Adrenal gland (tissue), 12 donors: ENCODE measurements around the gene ATP5PO. TPM values are rescaled to one million over a fixed set of nuclear protein-coding genes. Genes with fewer than 3 reads are reported as not detected.

Experiments used
- DNase-seq, 7 donors: peaks; one replicate each; pipeline ENCODE4 v3.0.0-alpha.2; 2019 to 2020
- H3K27ac ChIP-seq, 5 donors: fragments of 200-600 bp; sonication (generic) in 4 of 5; 1 replicate in 3 of 5; 2 replicates in 2 of 5; pipeline versions ENCODE4 v1.5.1 to v1.8.0; 2016 to 2020; ENCODE audit warnings: mild to moderate bottlenecking in 1 of 5
- H3K27me3 ChIP-seq: fragments of 200-600 bp; 2 replicates; pipeline ENCODE4 v1.8.0; 2021
- H3K36me3 ChIP-seq, 2 donors: fragments of 200-600 bp; replicated peaks in 1 of 2; 1 replicate in 1 of 2; 2 replicates in 1 of 2; pipeline versions ENCODE4 v1.5.1 to v1.8.0; 2018 to 2022
- H3K4me1 ChIP-seq, 2 donors: fragments of 200-600 bp; replicated peaks in 1 of 2; 1 replicate in 1 of 2; 2 replicates in 1 of 2; pipeline versions ENCODE4 v1.5.1 to v1.8.0; 2018 to 2021
- H3K4me3 ChIP-seq, 4 donors: fragments of 200-600 bp; sonication (generic) in 3 of 4; one replicate each; pipeline ENCODE4 v1.5.1; 2016 to 2018
- H3K9me3 ChIP-seq, 3 donors: fragments of 200-600 bp; sonication (generic) in 1 of 3; replicated peaks in 1 of 3; 1 replicate in 2 of 3; 2 replicates in 1 of 3; pipeline versions ENCODE4 v1.5.1 to v1.8.0; 2016 to 2021
- CTCF ChIP-seq, 6 experiments: fragments of 450-650 bp in 4 of 6; fragments of 200-600 bp in 2 of 6; sonication (generic) in 1 of 6; IDR thresholded peaks; 1 replicate in 5 of 6; 2 replicates in 1 of 6; pipeline versions ENCODE4 v1.5.1 to v1.8.0; 2016 to 2021; ENCODE audit warnings: antibody characterized with exemption in 6 of 6, mild to moderate bottlenecking in 2 of 6, moderate library complexity in 1 of 6
- POLR2A ChIP-seq, 2 donors: fragments of 450-650 bp; IDR thresholded peaks; one replicate each; pipeline ENCODE4 v1.6.1; 2017; ENCODE audit warnings: antibody characterized with exemption in 2 of 2, mild to moderate bottlenecking in 2 of 2, moderate library complexity in 1 of 2
- WGBS, 4 donors: extraction: QIAGEN DNeasy Blood & Tissue Kit in 2 of 4; methylation state at CpG; one replicate each; pipeline versions ENCODE4 v1.1.5 to v1.1.7; 2013 to 2017; 5-methylcytosine and 5-hydroxymethylcytosine counted together
- intact Hi-C, 2 donors: fragments of 100-400 bp; cut with DNase I; formaldehyde crosslinking; loops; one replicate each; pipeline versions ENCODE4 v1.14.1 to v1.15.0; 2022 to 2023
- polyA plus RNA-seq, 3 donors: library from polyadenylated mRNA; stranded (reverse); fragments of 200-250 nt in 2 of 3; fragments of 350-450 nt in 1 of 3; fragmentation: Illumina TruSeq in 1 of 3; extraction: RNeasy Lipid Tissue Mini Kit (QIAGEN cat#74804) in 1 of 3; gene quantifications; one replicate each; pipeline ENCODE4 v1.2.3, GENCODE V29; 2013 to 2014
- total RNA-seq, 9 donors: library from RNA; depleted of rRNA in 4 of 9; stranded (reverse); fragments of >200 nt in 4 of 9; fragments of 120-200 nt in 1 of 9; fragmentation: NEBNext Ultra II Directional in 1 of 9; extraction: Animal tissue kit (Norgen Biotek cat#: 25700) in 1 of 9; gene quantifications; one replicate each; pipeline versions ENCODE4 v1.1.0 to v1.2.4, GENCODE V29; 2013 to 2023
- donor health status: healthy with polysubstance abuse.
- donor health status: Bipolar disorder and iron deficiency.
- donor health status: DM: yes; HTN: yes; CAD: no.
- donor health status: DM: no; HTN: no; CAD: no.
- donor health status: DM: no; HTN: no; CAD: no.
- donor health status: DM: yes; HTN: yes; CAD: no.

The ATP5PO gene
- total and polyA plus RNA-seq, 12 donors, result 78.6 to 299 (median 189) TPM

GRCh38 chr21:33917421-33917820, 1.8 kb upstream of the ATP5PO start:
- H3K36me3 ChIP-seq, result peaks cover 0 to 11% of the 10 kb centered on the region in 2 donors
- intact Hi-C loops, result no loop called here

GRCh38 chr21:33916200-33916567, 580 bp upstream of the ATP5PO start:
- H3K27me3 ChIP-seq, result no peaks in the 10 kb centered on the region
- H3K4me1 ChIP-seq, result peaks cover 0 to 12% of the 10 kb centered on the region in 2 donors
- no peak for DNase-seq
- intact Hi-C loops, result no loop called here
- WGBS, 4 donors, result 47 to 57% (median 53%) methylated on average over 5 of the region's 5 CpGs
- TF ChIP-seq CTCF (IDR thresholded peaks at IDR 0.05) (no peak), POLR2A (IDR thresholded peaks at IDR 0.05) (no peak)
- peak overlapping the region in 1 of 4 donors; percentile 83 for H3K4me3 ChIP-seq
- H3K27ac ChIP-seq, result peak overlapping the region in 2 of 5 donors; percentile 78 to 82
- H3K36me3 ChIP-seq, result peaks cover 0 to 21% of the 10 kb centered on the region in 2 donors
- no peaks in the 10 kb centered on the region for H3K9me3 ChIP-seq

More at GRCh38 chr21:33917421-33917820, 1.8 kb upstream of the ATP5PO start:
- Histone ChIP-seq H3K9me3 (no peaks in the 10 kb centered on the region), H3K27ac (no peak overlapping the region), H3K4me1 (peaks cover 0 to 12% of the 10 kb centered on the region in 2 donors), H3K4me3 (no peak overlapping the region), H3K27me3 (no peaks in the 10 kb centered on the region)
- 79 to 90% (median 82%) methylated on average over 4 of the region's 4 CpGs for WGBS, 4 donors
- TF ChIP-seq POLR2A (IDR thresholded peaks at IDR 0.05) (no peak), CTCF (IDR thresholded peaks at IDR 0.05) (no peak)
- DNase-seq, result no peak

- no peak overlapping the region for H3K27ac ChIP-seq
- intact Hi-C loops, result no loop called here
- peaks cover 0 to 12% of the 10 kb centered on the region in 2 donors for H3K4me1 ChIP-seq
- 90 to 91% (median 91%) methylated on average over 5 of the region's 5 CpGs for WGBS, 4 donors
- peaks cover 0 to 41% of the 10 kb centered on the region in 2 donors for H3K36me3 ChIP-seq
- TF ChIP-seq CTCF (IDR thresholded peaks at IDR 0.05), result no peak
- TF ChIP-seq POLR2A (IDR thresholded peaks at IDR 0.05), result no peak
- peak overlapping the region in 1 of 4 donors; percentile 83 for H3K4me3 ChIP-seq
- H3K9me3 ChIP-seq, result no peaks in the 10 kb centered on the region
- no peak for DNase-seq
- H3K27me3 ChIP-seq, result no peaks in the 10 kb centered on the region
Measured at GRCh38 chr21:33914188-33914587, 1.4 kb downstream of the ATP5PO start.

GRCh38 chr21:33909756-33910155, 5.8 kb downstream of the ATP5PO start:
- intact Hi-C loops, result no loop called here
- no peak for DNase-seq
- Histone ChIP-seq H3K27me3 (no peaks in the 10 kb centered on the region), H3K27ac (no peak overlapping the region), H3K4me3 (no peak overlapping the region), H3K9me3 (no peaks in the 10 kb centered on the region), H3K36me3 (peaks cover 0 to 86% of the 10 kb centered on the region in 2 donors), H3K4me1 (peaks cover 0 to 8% of the 10 kb centered on the region in 2 donors)
- 86 to 91% (median 88%) methylated on average over 6 of the region's 6 CpGs for WGBS, 4 donors
- TF ChIP-seq POLR2A (IDR thresholded peaks at IDR 0.05) (no peak), CTCF (IDR thresholded peaks at IDR 0.05) (no peak)
